Cortex of kidney (tissue), 1 donor: ENCODE data around the gene LDAF1.

Experiments
- DNase-seq: peaks from one replicate; lab custom pipeline; 2025; lab: John Stamatoyannopoulos, UW

Gene LDAF1

DNA sequence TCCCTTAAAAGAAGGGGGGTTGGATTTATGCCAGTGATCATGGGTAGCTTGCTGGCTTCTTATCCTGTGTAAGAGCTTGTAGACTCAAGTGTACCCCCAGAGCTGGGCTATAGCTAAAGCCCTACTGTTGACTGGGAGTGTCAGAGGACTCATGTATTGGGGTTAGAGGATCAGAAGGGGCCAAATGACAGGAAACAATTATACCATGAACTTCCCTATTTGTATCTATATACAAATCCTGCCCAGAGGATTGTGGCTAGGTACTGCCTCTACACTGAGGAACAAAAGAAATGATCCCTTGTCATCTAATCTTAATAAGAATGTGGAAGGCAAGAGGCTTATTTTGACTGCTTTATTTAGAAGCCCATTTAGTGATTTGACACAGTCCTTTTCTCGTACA, 38.6 kb downstream of the LDAF1 start:
- no peak for DNase-seq

DNA sequence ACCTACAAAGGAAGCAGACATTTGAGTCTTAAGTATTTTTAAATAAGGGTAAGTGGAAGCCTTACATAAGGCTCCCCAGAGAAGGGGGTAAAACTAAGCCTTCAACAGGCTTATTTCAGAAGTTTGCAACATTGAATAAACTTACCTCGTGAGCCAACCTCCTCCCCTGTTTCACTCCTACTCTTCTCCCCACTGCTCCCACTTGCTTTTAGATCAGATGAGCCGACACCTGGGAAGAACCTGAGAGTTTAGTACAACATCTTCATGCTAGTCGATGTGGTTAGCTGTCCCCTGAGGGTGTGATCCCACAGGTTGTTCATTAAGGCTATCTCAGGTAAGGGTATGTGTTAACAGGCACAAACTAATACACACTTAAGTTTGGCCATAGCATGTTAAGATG, 39.1 kb downstream of the LDAF1 start:
- DNase-seq: no peak

DNA sequence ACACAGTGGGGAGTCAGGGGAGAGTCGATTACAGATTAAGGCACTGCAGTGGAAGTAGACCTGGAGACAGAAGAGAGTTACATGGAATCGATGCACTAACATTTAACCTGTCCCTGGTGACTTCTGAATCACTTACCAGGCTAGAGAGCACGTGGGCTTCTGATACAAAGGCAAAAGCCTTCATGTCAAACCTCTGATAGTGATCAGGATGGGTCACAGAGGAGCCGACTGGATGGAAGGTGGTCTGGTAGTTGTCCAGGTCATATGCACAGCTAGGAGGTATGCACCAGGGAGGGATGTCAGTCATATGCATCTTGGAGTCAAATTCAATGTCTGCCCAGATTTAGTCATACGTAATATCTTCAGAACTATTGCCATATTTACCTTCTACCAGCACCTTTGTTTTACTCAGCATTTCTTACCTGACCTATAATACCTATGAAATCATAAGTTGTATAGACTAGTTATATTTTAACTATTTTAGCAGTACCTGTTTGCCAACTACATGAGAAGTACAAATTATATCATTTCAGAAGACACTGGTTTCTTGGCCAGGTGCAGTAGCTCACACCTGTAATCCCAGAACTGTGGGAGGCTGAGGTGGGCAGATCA, 41.2 kb downstream of the LDAF1 start:
- no peak for DNase-seq

DNA sequence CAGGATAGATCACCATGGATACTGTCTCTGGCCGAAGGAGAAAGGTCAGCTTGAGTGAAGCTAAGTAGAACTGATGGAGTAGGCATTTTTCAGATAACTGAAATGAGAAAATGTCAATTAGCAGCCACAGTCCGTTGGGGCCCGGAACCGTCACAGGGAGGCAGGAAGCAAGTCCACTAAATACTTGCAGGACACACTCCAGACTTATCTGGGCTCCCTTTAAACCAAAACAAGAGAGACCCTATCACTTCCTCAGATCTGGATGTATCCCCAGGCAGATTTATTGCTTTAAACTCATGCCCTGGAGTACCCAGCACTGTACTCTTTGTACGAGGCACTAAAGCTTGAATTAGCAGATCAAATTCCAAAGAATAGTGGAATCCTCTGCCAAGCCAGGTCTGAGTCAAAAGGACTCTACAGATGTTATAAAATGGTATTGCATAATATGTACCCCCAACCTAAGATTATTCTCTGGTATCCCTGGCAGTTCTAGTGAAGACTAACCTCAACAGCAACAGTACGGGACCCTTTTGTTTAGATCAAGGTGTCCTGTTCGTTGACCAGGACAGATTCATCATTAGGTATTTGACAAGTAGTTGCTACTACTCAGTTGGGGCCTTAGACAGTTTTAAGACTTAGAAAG, 44.8 kb downstream of the LDAF1 start:
- DNase-seq: no peak

DNA sequence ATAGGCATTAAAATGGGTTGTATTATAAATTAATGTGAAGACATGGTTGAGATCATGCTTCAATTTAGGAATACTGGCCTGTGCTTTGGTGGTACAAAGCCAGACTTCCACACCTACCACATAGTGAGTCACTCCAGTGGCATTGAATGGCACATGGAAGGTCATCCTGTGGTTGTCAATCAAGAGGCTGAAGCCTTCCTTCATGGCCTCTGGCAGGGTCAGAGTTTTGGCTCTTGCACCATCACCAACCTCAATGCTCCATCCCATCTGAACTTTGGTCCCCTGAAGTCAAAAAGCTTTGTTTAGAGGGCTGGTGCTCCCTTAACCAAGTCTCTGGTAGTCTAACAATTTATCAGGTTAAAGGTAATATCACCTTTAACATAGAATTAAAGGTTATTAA, 46.8 kb downstream of the LDAF1 start:
- no peak for DNase-seq

DNA sequence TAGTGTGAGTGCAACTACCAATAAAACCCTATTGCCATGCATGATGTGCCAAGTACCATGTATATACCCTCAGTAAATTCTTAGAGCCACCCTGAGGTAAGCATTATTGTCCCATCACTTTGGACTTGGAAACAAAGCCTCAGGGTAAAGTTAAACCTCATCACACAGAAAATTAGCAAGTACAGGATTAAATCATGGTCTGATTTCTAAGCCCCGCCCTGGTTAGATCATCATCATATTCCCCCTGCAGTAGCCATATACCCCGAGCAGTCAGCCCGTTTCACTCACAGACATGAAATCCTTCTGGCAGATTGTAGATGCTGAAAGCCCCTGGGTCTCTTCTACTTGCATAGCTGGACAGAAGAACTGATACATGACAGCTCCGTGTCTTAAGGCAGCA, 48.1 kb downstream of the LDAF1 start:
- no peak for DNase-seq

DNA sequence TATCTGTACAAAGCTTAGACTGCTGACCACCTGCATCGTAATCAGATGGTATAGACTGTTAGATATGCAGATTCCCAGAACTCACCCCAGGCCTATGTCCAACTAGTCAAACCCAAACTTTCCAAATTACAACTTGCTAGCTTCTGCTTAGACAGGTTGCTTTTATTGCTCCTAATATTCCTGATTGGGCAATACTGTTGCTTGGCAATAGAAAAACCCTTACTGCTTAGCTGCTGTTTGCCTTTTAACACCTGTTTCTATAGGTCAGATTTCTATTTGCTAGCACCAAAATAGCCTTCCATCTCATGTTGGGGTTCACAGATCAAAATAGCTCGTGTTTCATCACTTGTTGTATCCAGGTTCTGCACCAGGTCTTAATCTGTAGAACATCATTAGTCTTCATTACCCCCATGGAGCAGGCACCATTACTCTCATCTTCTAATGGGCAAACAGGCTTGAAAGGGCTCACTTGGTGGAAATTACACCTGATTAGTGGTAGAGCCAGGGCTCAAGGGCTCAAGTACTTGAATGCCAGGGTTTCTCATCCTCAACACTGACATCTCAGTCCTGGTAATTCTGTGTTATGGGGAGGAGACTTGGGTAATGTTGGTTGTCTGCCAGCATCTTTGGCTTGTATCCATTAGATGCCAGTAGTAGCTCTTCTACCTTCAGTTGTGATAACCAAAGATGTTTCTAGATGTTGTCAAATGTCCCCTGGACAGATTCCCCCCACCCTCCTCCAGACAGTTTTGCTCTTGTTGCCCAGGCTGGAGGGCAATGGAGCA, 50.2 kb downstream of the LDAF1 start:
- no peak for DNase-seq

DNA sequence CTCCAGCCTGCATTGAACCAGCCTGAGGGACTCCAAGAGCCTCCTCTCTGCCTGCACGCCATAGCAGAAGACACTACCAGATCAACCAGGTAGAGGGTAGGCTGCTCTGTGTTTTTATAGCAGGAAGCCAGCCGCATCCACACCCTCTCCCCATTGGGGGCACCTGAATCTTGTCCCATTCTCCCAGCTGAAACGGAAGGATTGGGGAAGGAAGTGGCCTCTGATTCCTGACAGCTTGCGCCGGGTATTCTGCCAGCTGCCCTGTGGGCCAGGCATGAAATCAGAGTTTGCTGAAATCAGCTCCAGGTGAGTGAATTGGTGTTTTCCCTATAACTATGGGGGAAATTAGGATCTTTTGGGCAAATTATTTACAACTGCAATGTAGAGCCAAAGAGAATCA, 53.0 kb downstream of the LDAF1 start, which contains the start of gene ZP2:
Gene ZP2, minus strand, starts transcription at position 89 of the 400 bp plus-strand sequence. Its CDS starts 27 bp downstream, at position 62.
- DNase-seq: no peak

DNA sequence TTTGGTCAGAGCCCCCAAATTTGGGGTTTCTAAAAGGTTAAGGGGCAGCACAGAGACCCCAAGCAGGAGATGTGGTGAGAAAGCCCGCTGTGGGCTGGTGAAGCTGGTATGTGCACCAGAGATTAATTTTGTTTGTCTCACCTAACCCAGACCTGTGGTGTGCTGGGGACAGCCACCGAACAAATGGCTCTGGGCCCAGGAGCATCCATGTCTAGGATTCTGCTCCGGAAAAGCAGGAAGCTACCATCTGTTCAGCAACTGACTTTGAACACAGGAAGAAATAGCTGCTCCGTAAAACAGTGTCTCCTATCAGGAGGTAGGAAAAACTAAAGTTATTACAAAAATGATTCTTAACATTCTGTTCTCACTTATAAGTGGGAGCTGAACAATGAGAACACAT, 55.6 kb downstream of the LDAF1 start:
- no peak for DNase-seq

DNA sequence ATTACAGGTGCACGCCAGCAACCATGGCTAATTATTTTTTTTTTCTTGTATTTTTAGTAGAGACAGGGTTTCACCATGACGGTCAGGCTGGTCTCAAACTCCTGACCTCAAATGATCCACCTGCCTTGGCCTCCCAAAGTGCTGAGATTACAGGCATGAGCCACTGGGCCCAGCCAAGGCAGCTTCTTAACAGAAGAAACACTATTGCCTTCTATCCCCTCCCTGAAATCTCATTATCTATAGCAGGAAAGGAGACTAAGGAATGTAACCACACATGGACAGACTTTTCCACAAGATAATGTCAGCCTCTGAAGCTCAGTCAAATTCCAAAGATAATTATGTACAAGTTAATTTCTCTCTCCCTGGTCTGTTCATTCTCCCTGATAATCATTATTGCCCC, 58.6 kb downstream of the LDAF1 start:
- no peak for DNase-seq

DNA sequence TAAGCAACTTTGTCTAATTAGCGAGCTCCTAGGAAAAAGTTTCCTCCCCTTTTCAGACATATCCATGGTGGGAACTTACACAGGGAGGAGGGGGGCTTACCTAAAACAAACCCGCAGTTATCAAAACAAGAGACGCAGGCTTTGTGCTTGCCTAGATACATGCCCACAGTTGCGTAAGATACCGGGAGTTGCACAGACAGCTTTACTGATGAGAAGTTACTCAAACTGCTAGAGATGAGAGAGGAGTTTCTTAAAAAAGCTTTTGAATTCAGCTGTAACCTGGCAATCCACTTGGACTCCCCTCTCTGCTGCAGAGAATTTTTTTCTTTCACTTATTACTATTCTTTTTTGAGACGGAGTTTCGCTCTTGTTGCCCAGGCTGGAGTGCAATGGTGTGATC, 59.7 kb downstream of the LDAF1 start:
- DNase-seq: no peak

DNA sequence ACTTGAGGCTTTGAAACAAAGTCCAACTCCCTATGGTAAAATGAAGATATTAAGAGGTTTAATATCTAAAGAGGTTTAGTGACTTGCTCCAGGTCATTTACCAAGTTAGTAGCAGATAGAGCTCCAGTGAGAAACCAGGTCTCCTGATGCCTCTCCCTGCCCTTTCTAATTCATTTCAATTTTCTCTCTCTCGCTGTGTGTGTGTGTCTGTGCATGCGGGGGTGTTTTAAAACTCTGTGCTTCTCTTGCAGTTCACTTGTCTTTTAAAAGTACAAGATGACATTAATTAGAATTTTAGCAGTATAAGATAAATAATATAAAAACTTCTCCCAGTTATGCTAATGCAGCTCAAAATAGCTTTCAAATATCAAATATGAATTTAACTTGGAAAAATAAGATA, 61.1 kb downstream of the LDAF1 start:
- no peak for DNase-seq

DNA sequence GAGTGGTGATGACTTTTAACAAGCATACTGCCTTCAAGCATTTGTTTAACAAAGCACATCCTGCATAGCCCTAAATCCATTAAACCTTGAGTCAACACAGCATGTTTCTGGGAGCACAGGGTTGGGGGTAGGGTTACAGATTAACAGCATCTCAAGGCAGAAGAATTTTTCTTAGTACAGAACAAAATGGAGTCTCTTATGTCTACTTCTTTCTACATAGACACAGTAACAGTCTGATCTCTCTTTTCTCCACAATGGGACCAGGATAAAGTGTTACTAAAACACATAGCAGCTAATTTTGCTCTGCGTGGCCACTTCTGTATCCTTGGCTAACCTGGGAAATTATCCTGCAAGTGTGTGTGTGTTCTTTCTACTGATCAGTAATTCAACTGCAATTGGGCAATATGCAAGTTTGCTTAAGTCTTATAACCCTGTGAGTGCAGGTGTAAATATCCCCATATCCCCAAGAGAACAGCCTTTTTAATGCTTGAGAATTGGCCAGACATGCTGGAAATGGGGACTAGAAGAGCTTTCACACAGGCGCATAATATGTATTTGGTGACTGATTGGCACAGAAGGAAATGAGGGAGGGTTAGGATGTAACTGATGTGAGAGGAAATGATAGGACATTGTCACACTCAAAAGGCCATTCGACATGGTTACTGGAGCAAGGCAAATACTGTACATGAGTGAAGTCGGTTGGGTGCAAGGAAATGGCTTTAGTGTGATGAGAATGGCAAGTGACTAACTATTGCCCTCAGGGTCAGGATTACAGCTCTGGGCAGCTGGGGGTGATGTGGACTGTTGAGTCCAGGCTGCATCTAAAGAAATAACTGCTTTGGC, 64.2 kb downstream of the LDAF1 start:
- no peak for DNase-seq

DNA sequence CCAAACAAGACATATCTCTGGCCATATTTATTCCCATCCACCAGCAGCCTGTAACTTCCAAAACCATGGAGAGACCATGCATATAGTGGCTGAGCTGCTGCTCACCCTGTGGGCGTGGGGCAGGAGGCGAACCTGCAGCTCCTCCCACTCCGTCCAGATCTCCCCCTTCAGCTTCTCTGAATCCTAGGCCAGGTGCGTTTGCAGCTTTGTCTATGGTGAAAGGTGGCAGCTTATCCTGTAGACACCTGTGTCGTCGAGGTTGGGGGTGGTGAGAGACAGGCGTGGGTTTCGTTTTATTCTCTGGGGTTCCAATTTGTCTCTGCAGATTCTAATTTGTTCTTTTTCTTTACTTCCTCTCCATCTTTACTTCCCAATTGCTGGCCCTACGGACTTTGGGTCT, 65.3 kb downstream of the LDAF1 start:
- DNase-seq: no peak

DNA sequence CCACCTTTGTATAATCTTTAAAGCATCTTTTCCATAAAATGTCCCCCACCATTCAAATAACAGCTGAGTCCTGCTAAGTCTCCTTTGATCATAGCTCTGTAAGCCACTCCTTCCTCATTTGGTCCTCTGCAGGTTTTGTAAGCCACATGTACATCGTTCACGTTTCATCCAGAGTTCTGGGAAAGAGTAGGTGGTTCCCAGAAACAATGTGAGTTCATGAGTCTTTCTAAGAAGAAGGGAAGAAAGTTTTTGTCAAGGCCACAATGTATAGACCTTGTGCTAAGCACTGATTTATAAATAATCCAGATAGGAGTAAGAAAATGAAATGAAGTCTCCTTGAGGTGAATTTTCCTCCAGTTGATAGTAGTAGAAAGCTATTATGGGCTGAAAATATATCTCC, 66.3 kb downstream of the LDAF1 start:
- no peak for DNase-seq

DNA sequence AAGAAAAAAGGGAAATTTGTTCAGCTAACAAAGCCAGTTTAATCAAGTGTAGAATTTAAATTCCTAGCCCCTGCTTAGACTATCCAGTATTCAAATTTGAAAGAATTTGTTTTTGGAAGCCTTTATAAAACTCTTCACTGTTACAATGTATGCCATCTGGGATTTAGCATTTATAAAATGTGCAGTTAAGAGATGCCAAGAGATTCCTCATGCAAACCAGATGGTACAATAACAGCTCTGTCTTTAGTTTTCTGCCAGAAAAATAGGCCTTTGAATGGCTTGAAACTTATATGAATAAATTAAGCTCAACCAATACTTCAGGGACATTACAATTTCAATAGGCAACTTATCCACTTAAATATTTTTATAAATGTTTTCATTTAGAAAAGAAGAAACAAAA, 68.3 kb downstream of the LDAF1 start:
- DNase-seq: no peak

DNA sequence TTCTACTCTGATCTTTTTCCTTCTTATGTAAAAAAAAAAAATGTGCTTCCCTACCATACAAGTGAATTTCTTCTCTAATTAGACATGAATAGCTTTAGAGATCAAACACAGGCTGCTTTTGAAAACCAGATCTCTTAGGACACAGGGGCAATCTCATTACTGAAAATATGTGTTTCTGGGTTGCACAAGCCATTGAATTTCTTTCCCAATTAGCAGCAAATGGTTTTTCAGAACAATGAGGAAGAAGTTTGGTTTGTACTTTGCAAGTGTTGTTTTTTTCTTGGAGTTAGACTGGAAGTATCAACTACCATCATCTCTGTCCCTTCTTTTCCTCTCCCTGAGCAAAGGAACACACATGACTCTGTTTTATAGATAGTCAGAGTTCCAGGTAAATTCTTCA, 69.4 kb downstream of the LDAF1 start:
- no peak for DNase-seq

DNA sequence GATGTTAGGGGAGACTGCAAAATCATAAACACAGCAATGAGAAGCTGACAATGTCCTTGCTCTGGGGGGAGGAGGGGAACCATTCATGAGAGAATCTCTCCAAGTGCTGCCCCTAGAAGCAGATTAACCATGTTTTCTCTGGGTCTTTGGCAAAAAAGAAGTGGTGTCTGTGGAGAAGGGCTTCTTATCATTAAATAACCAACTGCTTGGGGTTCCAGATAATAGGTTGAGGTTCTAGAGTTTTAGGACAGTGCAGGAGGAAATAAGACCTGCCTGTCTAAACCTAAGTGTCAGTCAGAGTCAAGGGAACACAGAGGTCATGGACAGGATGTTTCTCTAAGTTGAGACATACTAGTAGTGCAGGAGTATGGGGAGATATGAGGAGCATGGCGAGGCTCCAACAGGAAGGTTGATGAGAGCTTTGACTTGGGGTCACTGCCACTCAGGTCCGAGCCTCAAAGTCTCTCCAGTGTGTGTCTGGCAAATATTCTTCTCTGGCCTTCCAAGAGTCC, 69.9 kb downstream of the LDAF1 start:
- no peak for DNase-seq
